ENCODE data around the gene OR2M3. TPM values are rescaled to one million over a fixed set of nuclear protein-coding genes. Genes with fewer than 3 reads are reported as not detected.

OR2M3 gene
- total RNA-seq, 4 donors from 2014 or later = not detected

GRCh38 chr1:248164031-248164430 is 33.0 kb upstream of the OR2M3 start:
- intact Hi-C loops (cut with DNase I) = no loop called here
- Histone ChIP-seq H3K9me3 (no peaks in the 10 kb centered on the region), H3K4me1 (no peaks in the 10 kb centered on the region), H3K36me3 (no peaks in the 10 kb centered on the region), H3K27me3 (no peaks in the 10 kb centered on the region), H3K27ac (replicated peaks in 1 of 4) (no peak overlapping the region), H3K4me3 (no peak overlapping the region)
- DNase-seq (ENCODE audit: extremely low spot score) = no peak
- 82% methylated on average over 11 of the region's 12 CpGs for WGBS
- no peak for TF ChIP-seq EP300 (IDR thresholded peaks at IDR 0.05)

GRCh38 chr1:248165186-248165585 is 31.9 kb upstream of the OR2M3 start:
- intact Hi-C loops (cut with DNase I) = no loop called here
- no peak for DNase-seq (ENCODE audit: extremely low spot score)
- 91% methylated on average over 13 of the region's 14 CpGs for WGBS
- Histone ChIP-seq H3K9me3 (no peaks in the 10 kb centered on the region), H3K27ac (replicated peaks in 1 of 4) (no peak overlapping the region), H3K36me3 (no peaks in the 10 kb centered on the region), H3K4me3 (no peak overlapping the region), H3K4me1 (no peaks in the 10 kb centered on the region), H3K27me3 (no peaks in the 10 kb centered on the region)
- no peak for TF ChIP-seq POLR2AphosphoS5 (IDR thresholded peaks at IDR 0.05)
- no peak for TF ChIP-seq CTCF (IDR thresholded peaks at IDR 0.05)
- no peak for TF ChIP-seq POLR2A (IDR thresholded peaks at IDR 0.05; ENCODE audit: low read depth)
- no peak for TF ChIP-seq EP300 (IDR thresholded peaks at IDR 0.05)

- TF ChIP-seq EP300 (IDR thresholded peaks at IDR 0.05) (no peak), CTCF (IDR thresholded peaks at IDR 0.05) (no peak), POLR2A (IDR thresholded peaks at IDR 0.05; ENCODE audit: low read depth) (no peak), POLR2AphosphoS5 (IDR thresholded peaks at IDR 0.05) (no peak)
- H3K27me3 ChIP-seq = no peaks in the 10 kb centered on the region
- H3K4me1 ChIP-seq = no peaks in the 10 kb centered on the region
- no peaks in the 10 kb centered on the region for H3K36me3 ChIP-seq
- H3K27ac ChIP-seq (replicated peaks in 1 of 4) = no peak within 1 kb of the TSS
- DNase-seq (ENCODE audit: extremely low spot score) = no peak
- intact Hi-C loops (cut with DNase I) = no loop called here
- no peaks in the 10 kb centered on the region for H3K9me3 ChIP-seq
- no peak within 1 kb of the TSS for H3K4me3 ChIP-seq
Observed at GRCh38 chr1:248174521-248174920, 22.5 kb upstream of the OR2M3 start, which contains the start of gene OR2M2. OR2M2 (plus strand) TSS chr1:248174821; CDS start chr1:248179986, 5,165 bp downstream.

- WGBS = 68% methylated on average over 7 of the region's 7 CpGs
- TF ChIP-seq POLR2A (IDR thresholded peaks at IDR 0.05; ENCODE audit: low read depth) (no peak), CTCF (IDR thresholded peaks at IDR 0.05) (no peak), POLR2AphosphoS5 (IDR thresholded peaks at IDR 0.05) (no peak), EP300 (IDR thresholded peaks at IDR 0.05) (no peak)
Observed at GRCh38 chr1:248183996-248184395, 13.1 kb upstream of the OR2M3 start.

GRCh38 chr1:248187363-248187762 is 9.7 kb upstream of the OR2M3 start:
- H3K4me3 ChIP-seq = no peak overlapping the region
- H3K4me1 ChIP-seq = no peaks in the 10 kb centered on the region
- H3K36me3 ChIP-seq = no peaks in the 10 kb centered on the region
- no peaks in the 10 kb centered on the region for H3K27me3 ChIP-seq
- intact Hi-C loops (cut with DNase I) = no loop called here
- peaks cover 0 to 2% (median 0%) of the 10 kb centered on the region in 4 donors for H3K9me3 ChIP-seq
- DNase-seq (ENCODE audit: extremely low spot score) = no peak
- WGBS = 75% methylated on average over 3 of the region's 3 CpGs
- TF ChIP-seq POLR2A (IDR thresholded peaks at IDR 0.05; ENCODE audit: low read depth) (no peak), EP300 (IDR thresholded peaks at IDR 0.05) (no peak), CTCF (IDR thresholded peaks at IDR 0.05) (no peak), POLR2AphosphoS5 (IDR thresholded peaks at IDR 0.05) (no peak)
- H3K27ac ChIP-seq (replicated peaks in 1 of 4) = no peak overlapping the region

More at GRCh38 chr1:248183996-248184395, 13.1 kb upstream of the OR2M3 start:
- intact Hi-C loops (cut with DNase I) = no loop called here
- H3K4me3 ChIP-seq = no peak overlapping the region
- peaks cover 0 to 4% (median 0%) of the 10 kb centered on the region in 4 donors for H3K9me3 ChIP-seq
- H3K27ac ChIP-seq (replicated peaks in 1 of 4) = no peak overlapping the region
- DNase-seq (ENCODE audit: extremely low spot score) = no peak
- no peaks in the 10 kb centered on the region for H3K27me3 ChIP-seq
- H3K4me1 ChIP-seq = no peaks in the 10 kb centered on the region
- H3K36me3 ChIP-seq = no peaks in the 10 kb centered on the region

Measured in esophagus muscularis mucosa (tissue), 4 donors.